ENCODE data around the gene RPS6KB1. TPM values are rescaled to one million over a fixed set of nuclear protein-coding genes. Genes with fewer than 3 reads are reported as not detected.

The RPS6KB1 gene
- total and polyA plus RNA-seq, 2 of the 8 experiments (the other 6 are each of a cell fraction or from before 2014, with no cell fraction given), result 3.4 to 28.4 TPM

GRCh38 chr17:59963738-59964481 lies 71.0 kb downstream of the RPS6KB1 start:
- Histone ChIP-seq H3K79me1 (ENCODE audit: low read depth, low read length) (no peaks in the 10 kb centered on the region), H3K27me3 (replicated peaks in 1 of 4; ENCODE audit: control insufficient read depth in 3 of 4, extremely low read depth in 1 of 4, insufficient read depth in 3 of 4, low read length in 3 of 4) (peaks cover 0 to 6% (median 5%) of the 10 kb centered on the region in 4 experiments; a peak in 5 of 7 replicates), H2BK5ac (ENCODE audit: low read depth, low read length) (no peak overlapping the region), H3K4me1 (replicated peaks in 1 of 4; ENCODE audit: control insufficient read depth in 3 of 4, insufficient read depth in 4 of 4, low read length in 3 of 4) (peaks cover 0 to 8% (median 1%) of the 10 kb centered on the region in 4 experiments; a peak in 3 of 7 replicates), H2BK20ac (ENCODE audit: low read length) (no peak overlapping the region), H4K91ac (replicated peaks; ENCODE audit: insufficient read length, low read length) (no peak overlapping the region), H3K36me3 (ENCODE audit: control insufficient read depth in 2 of 4, insufficient read depth in 4 of 4, low read length in 3 of 4) (no peaks in the 10 kb centered on the region), H2BK15ac (ENCODE audit: low read length) (no peak overlapping the region), H3K4me3 (ENCODE audit: extremely low read depth in 1 of 4, insufficient read depth in 2 of 4, low read depth in 3 of 4, low read length in 4 of 4) (peak overlapping the region; percentile 62 to 92 (median 82)), H2AFZ (ENCODE audit: low read length) (peak overlapping the region; percentile 77), H3K56ac (replicated peaks; ENCODE audit: insufficient read length, low read depth, low read length) (no peak overlapping the region), H4K8ac (ENCODE audit: extremely low read depth, insufficient read depth, low read length) (no peak overlapping the region; the same call in 1 of the 2 replicates), H2AK5ac (ENCODE audit: low read depth, low read length) (no peak overlapping the region), H3K9me3 (ENCODE audit: insufficient read depth in 2 of 2, low read depth in 1 of 2, low read length in 1 of 2) (no peaks in the 10 kb centered on the region), H3K9ac (replicated peaks in 1 of 4; ENCODE audit: extremely low read depth in 1 of 4, low read depth in 3 of 4, low read length in 3 of 4) (peak overlapping the region in 3 of 4 experiments; percentile 48 to 69 (median 48); a peak in 5 of 7 replicates), H4K5ac (ENCODE audit: insufficient read length, low read depth, low read length) (no peak overlapping the region), H3K4me2 (ENCODE audit: insufficient read depth in 1 of 2, low read depth in 2 of 2, low read length in 2 of 2) (peak overlapping the region; percentile 90 to 99), H2BK12ac (ENCODE audit: low read depth, low read length) (no peak overlapping the region), H4K20me1 (replicated peaks in 1 of 2; ENCODE audit: control insufficient read depth in 1 of 2, insufficient read depth in 2 of 2, low read length in 2 of 2) (peaks cover 0 to 2% of the 10 kb centered on the region in 2 experiments), H3K27ac (ENCODE audit: low read depth, low read length) (no peak overlapping the region), H3K14ac (ENCODE audit: insufficient read length) (no peak overlapping the region), H3K4ac (replicated peaks; ENCODE audit: insufficient read length, low read depth, low read length) (no peak overlapping the region), H3K79me2 (ENCODE audit: control insufficient read depth in 1 of 2, insufficient read depth in 2 of 2, low read length in 2 of 2) (no peaks in the 10 kb centered on the region), H3K18ac (ENCODE audit: extremely low read depth, low read length) (no peak overlapping the region), H3K23ac (ENCODE audit: insufficient read length) (no peak overlapping the region), H2BK120ac (replicated peaks; ENCODE audit: low read depth, low read length) (no peak overlapping the region), H3K23me2 (ENCODE audit: low read depth, low read length) (peaks cover 11% of the 10 kb centered on the region)
- DNase-seq (ENCODE audit: low read depth in 1 of 2, low spot score in 2 of 2), result peak in 1 of 2 experiments; percentile 48
- POLR2A ChIA-PET (ENCODE audit: partially characterized antibody), result interaction anchor here (1.0 to 1.6 kb wide), 4 partner anchors 50 to 344 kb away, joined by 3 to 8 read pairs (median 3); partner anchors contain the start of genes CLTC, PTRH2 and VMP1
- 18% methylated on average over 21 of the region's 21 CpGs; no CpG with 5 or more reads in 1 of the 2 experiments for WGBS, 2 experiments (ENCODE audit: extremely low coverage in 1 of 2, insufficient coverage in 1 of 2, insufficient read length in 1 of 2, insufficient replicate concordance in 2 of 2, low coverage in 1 of 2, low lambda C conversion rate in 2 of 2, missing lambda C conversion rate in 1 of 2)
- TF ChIP-seq GTF2F1 (IDR thresholded peaks at IDR 0.05; ENCODE audit: borderline replicate concordance, low read depth, low read length), result no peak
- peak; percentile 27; the same call in 1 of the 2 replicates for TF ChIP-seq SUZ12 (IDR thresholded peaks at IDR 0.05; ENCODE audit: low read length)
- peak; percentile 8 for TF ChIP-seq RNF2 (IDR thresholded peaks at IDR 0.05; ENCODE audit: borderline replicate concordance, low read depth, low read length, missing control alignments, poor library complexity, severe bottlenecking)
- CTCF ChIA-PET (ENCODE audit: partially characterized antibody), result interaction anchor here (1.2 kb wide), 2 partner anchors 72 to 73 kb away, joined by 3 to 4 read pairs; no protein-coding TSS in a partner anchor
- no peak for FAIRE-seq

Data from H1 (cell line).